GDM1 (cell line): ENCODE measurements around the gene S100A13.
"Not testable (repeated sequence)": the region's sequence is repeated elsewhere in the genome, so short reads cannot be mapped to it uniquely, and the experiment has no call there.

Experiments
- DNase-seq: peaks from one replicate; lab custom pipeline; 2025; lab: John Stamatoyannopoulos, UW

S100A13 gene

GRCh38 chr1:153608089-153608682, 19.1 kb downstream of the S100A13 start:
- no peak for DNase-seq

GRCh38 chr1:153607381-153607780, 19.9 kb downstream of the S100A13 start:
- no peak for DNase-seq

DNA sequence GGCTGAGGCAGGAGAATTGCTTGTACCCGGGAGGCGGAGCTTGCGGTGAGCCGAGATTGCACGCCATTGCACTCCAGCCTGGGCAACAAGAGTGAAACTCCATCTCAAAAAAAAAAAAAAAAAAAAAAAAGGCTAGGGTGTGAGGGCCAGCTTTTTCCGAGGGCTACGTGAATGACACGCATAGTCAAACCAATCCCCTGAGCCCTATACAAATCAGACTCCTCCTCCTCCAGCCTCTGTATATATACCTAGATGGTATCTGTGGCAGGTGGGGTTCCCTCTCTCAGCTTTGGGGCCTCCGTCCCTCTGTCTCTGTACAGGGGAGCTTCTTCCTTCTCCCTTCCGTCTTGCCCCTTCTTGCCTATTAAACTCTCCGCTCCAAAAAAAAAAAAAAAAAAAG, 21.1 kb downstream of the S100A13 start:
- no peak for DNase-seq

DNA sequence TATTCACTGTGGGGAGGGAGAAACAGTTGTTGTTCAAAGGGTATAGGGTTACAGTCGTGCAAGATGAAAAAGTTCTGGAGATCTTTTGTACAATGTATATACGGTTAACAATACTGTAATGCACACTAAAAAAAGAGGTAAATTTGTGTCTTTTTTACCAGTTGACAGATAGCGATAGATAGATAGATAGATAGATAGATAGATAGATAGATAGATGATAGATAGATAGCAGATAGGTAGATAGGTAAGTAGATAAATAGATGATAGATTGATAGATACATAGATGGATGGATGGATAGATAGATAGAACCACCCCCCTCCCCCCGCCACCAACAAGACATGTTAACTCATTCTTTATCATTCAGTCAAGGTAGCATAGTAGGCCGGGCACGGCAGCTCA, 24.6 kb downstream of the S100A13 start:
- no peak for DNase-seq

DNA sequence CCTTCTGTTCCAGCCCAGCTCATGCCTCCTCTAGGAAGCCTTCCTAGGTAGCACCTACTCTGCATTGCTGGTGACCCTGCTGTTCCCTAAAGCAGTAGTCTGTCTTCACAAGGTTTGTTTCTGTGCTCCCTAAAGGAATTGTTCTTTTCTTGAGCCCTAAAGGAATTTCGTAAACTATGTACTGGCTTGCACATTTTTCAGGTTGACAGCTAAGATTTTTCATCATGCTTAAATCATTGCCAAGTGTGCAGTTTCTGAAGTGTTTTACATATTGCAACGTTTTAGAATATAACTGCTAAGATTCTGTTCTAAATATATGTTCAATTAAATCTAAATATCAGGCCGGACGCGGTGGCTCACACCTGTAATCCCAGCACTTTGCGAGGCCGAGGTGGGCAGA, 27.5 kb downstream of the S100A13 start:
- no peak for DNase-seq

- peak; percentile 91 for DNase-seq
These were observed 28.8 kb downstream of the S100A13 start for GRCh38 chr1:153598309-153599172.

- no peak for DNase-seq
These were observed 30.1 kb downstream of the S100A13 start for GRCh38 chr1:153597206-153597605.

GRCh38 chr1:153592748-153593147, 34.6 kb downstream of the S100A13 start:
- DNase-seq, result no peak

DNA sequence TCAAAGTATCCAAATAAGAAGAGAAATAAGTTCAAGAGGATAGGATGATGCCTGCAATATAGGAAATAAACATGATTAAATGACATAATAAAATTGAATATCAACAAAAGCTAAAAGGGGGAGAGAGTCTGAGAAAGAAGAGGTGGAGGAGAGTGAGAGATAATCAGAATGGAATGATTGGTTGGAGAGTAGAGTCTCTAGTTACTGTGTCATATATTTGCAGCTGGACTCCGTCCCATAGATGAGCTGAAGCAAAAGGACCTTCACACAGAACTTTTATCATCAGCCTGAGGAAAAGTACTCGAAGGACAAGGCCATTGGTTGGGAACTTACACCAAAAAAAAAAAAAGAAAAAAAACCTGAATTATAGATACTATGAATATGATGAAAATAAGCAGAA, 38.8 kb downstream of the S100A13 start:
- DNase-seq, result no peak

DNA sequence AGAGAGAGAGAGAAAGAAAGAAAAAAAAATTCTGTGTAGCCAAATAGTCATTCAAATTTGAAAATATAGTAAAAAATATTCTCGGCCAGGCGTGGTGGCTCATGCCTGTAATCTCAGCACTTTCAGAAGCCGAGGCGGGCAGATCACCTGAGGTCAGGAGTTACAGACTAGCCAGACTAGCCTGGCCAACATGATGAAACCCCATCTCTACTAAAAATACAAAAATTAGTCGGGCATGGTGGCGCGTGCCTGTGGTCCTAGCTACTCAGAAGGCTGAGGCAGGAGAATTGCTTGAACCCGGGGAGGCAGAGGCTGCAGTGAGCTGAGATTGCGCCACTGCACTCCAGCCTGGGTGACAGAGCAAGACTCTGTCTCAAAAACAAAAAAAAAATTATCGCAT, 39.3 kb downstream of the S100A13 start:
- not testable (repeated sequence) for DNase-seq

DNA sequence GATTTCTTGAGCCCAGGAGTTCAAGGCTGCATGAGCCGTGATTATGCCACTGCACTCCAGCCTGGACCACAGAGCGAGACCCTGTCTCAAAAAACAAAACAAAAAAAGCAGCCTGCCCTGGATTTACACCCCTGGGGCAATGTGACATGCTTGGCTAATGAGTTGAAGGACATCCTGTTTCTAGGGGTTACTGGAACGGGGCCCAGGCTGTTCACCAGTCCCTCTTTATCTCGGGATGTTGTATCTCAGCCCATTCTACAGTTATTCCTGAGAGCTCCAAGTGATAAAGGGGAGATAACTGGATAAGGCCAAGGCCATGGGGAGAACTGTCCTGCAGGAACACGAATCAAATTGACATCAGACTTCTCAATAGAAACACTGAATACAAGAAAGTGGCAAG, 40.0 kb downstream of the S100A13 start:
- DNase-seq, result no peak

DNA sequence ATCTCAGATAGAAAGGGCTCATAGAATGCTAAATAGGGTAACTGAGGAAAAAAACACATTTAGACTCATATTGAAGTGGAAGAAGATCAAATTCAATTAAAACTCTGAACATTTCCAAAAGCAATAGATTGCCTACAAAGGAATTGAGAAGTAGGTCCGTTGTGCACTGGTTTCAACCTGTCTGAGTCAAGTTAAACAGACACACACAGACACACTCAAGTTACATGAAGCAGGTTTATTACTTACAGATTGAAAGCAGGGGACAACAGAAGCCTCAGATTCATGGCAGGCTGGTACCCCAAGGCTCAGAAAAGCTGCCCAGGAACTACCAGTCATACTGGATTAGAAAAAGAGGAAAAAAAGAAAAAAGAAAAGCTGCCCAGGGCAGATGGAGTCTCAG, 41.0 kb downstream of the S100A13 start:
- no peak for DNase-seq

GRCh38 chr1:153585006-153585405, 42.3 kb downstream of the S100A13 start:
- DNase-seq, result no peak

GRCh38 chr1:153583976-153584375, 43.3 kb downstream of the S100A13 start:
- DNase-seq, result no peak

DNA sequence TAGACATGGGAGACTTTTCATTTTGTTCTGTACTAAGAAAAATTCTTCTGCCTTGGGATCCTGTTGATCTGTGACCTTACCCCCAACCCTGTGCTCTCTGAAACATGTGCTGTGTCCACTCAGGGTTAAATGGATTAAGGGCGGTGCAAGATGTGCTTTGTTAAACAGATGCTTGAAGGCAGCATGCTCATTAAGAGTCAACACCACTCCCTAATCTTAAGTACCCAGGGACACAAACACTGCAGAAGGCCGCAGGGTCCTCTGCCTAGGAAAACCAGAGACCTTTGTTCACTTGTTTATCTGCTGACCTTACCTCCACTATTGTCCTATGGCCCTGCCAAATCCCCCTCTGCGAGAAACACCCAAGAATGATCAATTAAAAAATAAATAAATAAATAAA, 43.8 kb downstream of the S100A13 start:
- not testable (repeated sequence) for DNase-seq

DNA sequence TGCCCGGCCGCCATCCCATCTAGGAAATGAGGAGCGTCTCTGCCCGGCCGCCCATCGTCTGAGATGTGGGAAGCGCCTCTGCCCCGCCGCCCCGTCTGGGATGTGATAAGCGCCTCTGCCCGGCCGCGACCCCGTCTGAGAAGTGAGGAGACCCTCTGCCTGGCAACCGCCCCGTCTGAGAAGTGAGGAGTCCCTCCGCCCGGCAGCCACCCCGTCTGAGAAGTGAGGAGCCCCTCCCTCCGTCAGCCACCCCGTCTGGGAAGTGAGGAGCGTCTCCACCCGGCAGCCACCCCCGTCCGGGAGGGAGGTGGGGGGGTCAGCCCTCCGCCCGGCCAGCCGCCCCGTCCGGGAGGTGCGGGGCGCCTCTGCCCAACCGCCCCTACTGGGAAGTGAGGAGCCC, 44.5 kb downstream of the S100A13 start:
- not testable (repeated sequence) for DNase-seq

DNA sequence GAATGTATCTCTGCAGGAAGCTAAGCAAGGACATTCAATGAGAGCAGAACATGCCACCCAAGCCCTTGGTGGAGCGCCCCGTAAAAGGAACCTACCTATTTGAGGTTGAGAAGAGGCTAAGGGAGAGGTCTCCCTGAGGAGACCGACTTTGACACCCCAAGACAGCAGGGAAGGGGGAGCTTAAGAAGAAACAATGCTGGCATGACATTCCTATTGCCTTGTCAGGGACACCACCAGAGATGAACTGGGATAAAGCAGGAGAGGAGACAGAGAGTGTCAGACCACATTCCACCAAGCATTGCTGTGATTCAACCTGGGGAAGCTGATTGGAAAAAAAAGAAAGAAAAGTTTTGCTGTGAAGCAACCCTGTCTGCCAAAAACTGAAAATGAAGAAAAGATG, 48.4 kb downstream of the S100A13 start:
- no peak for DNase-seq

- DNase-seq, result no peak
These were observed 48.8 kb downstream of the S100A13 start for GRCh38 chr1:153578490-153578889.

- no peak for DNase-seq
These were observed 49.7 kb downstream of the S100A13 start for GRCh38 chr1:153577624-153578051.

DNA sequence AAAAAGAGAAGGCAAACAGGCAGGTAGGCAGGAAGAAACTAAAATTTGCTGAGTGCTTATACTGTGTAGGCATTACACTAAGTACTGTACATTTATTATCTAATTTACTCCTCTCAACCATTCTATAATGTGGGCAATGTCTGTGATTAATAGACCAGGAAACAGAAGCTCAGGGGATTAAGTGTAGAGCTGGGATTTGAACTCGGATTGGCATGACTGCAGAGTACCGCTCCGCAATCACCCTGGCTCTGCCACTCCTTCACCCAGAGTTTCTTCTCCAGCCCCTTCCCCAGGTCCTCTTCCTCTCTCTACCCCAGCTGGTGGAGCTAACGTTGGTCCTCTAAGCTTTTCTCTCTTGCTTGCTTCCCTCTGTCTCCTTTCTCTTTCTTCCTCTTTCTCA, 50.2 kb downstream of the S100A13 start:
- DNase-seq, result no peak

DNA sequence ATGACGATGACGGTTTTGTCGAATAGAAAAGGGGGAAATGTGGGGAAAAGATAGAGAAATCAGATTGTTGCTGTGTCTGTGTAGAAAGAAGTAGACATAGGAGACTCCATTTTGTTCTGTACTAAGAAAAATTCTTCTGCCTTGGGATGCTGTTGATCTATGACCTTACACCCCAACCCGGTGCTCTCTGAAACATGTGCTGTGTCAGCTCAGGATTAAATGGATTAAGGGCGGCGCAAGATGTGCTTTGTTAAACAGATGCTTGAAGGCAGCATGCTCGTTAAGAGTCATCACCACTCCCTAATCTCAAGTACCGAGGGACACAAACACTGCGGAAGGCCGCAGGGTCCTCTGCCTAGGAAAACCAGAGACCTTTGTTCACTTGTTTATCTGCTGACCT, 51.8 kb downstream of the S100A13 start:
- not testable (repeated sequence) for DNase-seq

GRCh38 chr1:153575081-153575491, 52.2 kb downstream of the S100A13 start:
- not testable (repeated sequence) for DNase-seq

- no peak for DNase-seq
These were observed 54.0 kb downstream of the S100A13 start for GRCh38 chr1:153573351-153573750.
